Measurements from ENCODE around the gene SMARCC1.

Gene SMARCC1

GRCh38 chr3:47536221-47536891, 245.3 kb downstream of the SMARCC1 start:
- DNase-seq, result no peak
